GM12878 (cell line): ENCODE results near the gene GRIK2. TPM values are rescaled to one million over a fixed set of nuclear protein-coding genes. Genes with fewer than 3 reads are reported as not detected.

ENCODE experiments used
- ATAC-seq: fragments of 200-7000 bp; cut with Tn5 transposase; 3 replicates; pipeline ENCODE4 v1.9.1; 2020; ENCODE audit warnings: mild to moderate bottlenecking, moderate library complexity
- BruUV-seq: library from RNA; stranded (reverse); fragments of 400-500 nt; replicated peaks from 2 replicates; lab custom pipeline; 2021; lab: Mats Ljungman, UMichigan
- CTCF ChIA-PET: fragments of 300-600 bp; sonication (Branson Sonifier 250); formaldehyde crosslinking; extraction: SDS; loops from one replicate; lab custom pipeline; 2021; ENCODE audit warnings: inconsistent platforms; lab: Yijun Ruan, JAX
- POLR2A ChIA-PET: fragments of 350-600 bp; formaldehyde crosslinking; extraction: SDS; loops from one replicate; lab custom pipeline; 2021; ENCODE audit warnings: inconsistent platforms; lab: Charles Lee
- RAD21 ChIA-PET: fragments of 300-600 bp; sonication (Branson Sonifier 250); formaldehyde crosslinking; loops from one replicate; lab custom pipeline; 2023; ENCODE audit warnings: antibody characterized with exemption; ENCODE audit not compliant: unreplicated experiment; lab: Charles Lee
- SMC1A ChIA-PET: fragments of 300-600 bp; sonication (Branson Sonifier 250); formaldehyde crosslinking; loops from one replicate; lab custom pipeline; 2023; ENCODE audit not compliant: unreplicated experiment, uncharacterized antibody; lab: Charles Lee
- DNase-seq: peaks from one replicate; pipeline ENCODE4 v3.0.0-alpha.2; 2011; ENCODE audit warnings: low read depth, low spot score
- FAIRE-seq: peaks from 3 replicates; lab custom pipeline; 2011; peaks lifted over from hg19 to GRCh38; lab: Jason Lieb, UNC
- H2AFZ ChIP-seq: 2 replicates; pipeline ENCODE4 v1.6.0; 2011; ENCODE audit warnings: low read depth, low read length, control low read depth; ENCODE audit not compliant: control insufficient read depth
- H3K27ac ChIP-seq: 2 replicates; pipeline ENCODE4 v1.5.1; 2011; ENCODE audit warnings: control low read depth; ENCODE audit not compliant: control insufficient read depth, insufficient read depth
- H3K27me3 ChIP-seq, 2 experiments: replicated peaks in 1 of 2; 2 replicates each; pipeline versions ENCODE4 v1.6.0 to v1.6.1; 2011; ENCODE audit warnings: low read length in 1 of 2; ENCODE audit not compliant: control insufficient read depth in 2 of 2, insufficient read depth in 2 of 2
- H3K36me3 ChIP-seq, 2 experiments: 2 replicates each; pipeline ENCODE4 v1.5.1; 2011; ENCODE audit warnings: low read length in 1 of 2; ENCODE audit not compliant: control insufficient read depth in 2 of 2, insufficient read depth in 2 of 2
- H3K4me1 ChIP-seq: 2 replicates; pipeline ENCODE4 v1.6.1; 2011; ENCODE audit warnings: mild to moderate bottlenecking, low read length, moderate library complexity, mixed read lengths; ENCODE audit not compliant: control insufficient read depth, insufficient read depth
- H3K4me2 ChIP-seq: 2 replicates; pipeline ENCODE4 v1.6.0; 2011; ENCODE audit warnings: control low read depth; ENCODE audit not compliant: control insufficient read depth, insufficient read depth
- H3K4me3 ChIP-seq: fragments of 200-600 bp; sonication (generic); 2 replicates; pipeline ENCODE4 v1.5.1; 2016
- H3K79me2 ChIP-seq: 2 replicates; pipeline ENCODE4 v1.6.0; 2011; ENCODE audit warnings: low read length; ENCODE audit not compliant: control insufficient read depth, insufficient read depth
- H3K9ac ChIP-seq: 2 replicates; pipeline ENCODE4 v1.8.0; 2011; ENCODE audit warnings: low read length, control low read depth, mixed read lengths; ENCODE audit not compliant: control insufficient read depth, insufficient read depth
- H3K9me3 ChIP-seq: replicated peaks from 3 replicates; pipeline ENCODE4 v1.5.1; 2011; ENCODE audit warnings: mild to moderate bottlenecking, low read length; ENCODE audit not compliant: control insufficient read depth, insufficient read depth
- H4K20me1 ChIP-seq: 2 replicates; pipeline ENCODE4 v1.6.0; 2011; ENCODE audit not compliant: control insufficient read depth, insufficient read depth
- ATF2 ChIP-seq: IDR thresholded peaks from 2 replicates; pipeline ENCODE4 v1.6.1; 2012; ENCODE audit warnings: low read length, inconsistent platforms
- BCL11A ChIP-seq: IDR thresholded peaks from 2 replicates; pipeline ENCODE4 v1.6.1; 2011; ENCODE audit warnings: low read depth, low read length
- BRCA1 ChIP-seq: IDR thresholded peaks from 2 replicates; pipeline ENCODE4 v1.6.1; 2011; ENCODE audit warnings: low read depth, low read length, improper control_type of control experiment
- EZH2 ChIP-seq: IDR thresholded peaks from 2 replicates; pipeline ENCODE4 v1.6.1; 2012; ENCODE audit warnings: low read depth, mild to moderate bottlenecking, control low read depth, inconsistent platforms, low read length, borderline replicate concordance; ENCODE audit not compliant: control insufficient read depth
- FOXK2 ChIP-seq: fragments of 450-650 bp; IDR thresholded peaks from 2 replicates; pipeline ENCODE4 v1.6.1; 2017; ENCODE audit warnings: mild to moderate bottlenecking, moderate library complexity
- HCFC1 ChIP-seq: fragments of 150-350 bp; IDR thresholded peaks from 2 replicates; pipeline ENCODE4 v1.6.1; 2014; ENCODE audit warnings: low read length
- HDAC2 ChIP-seq: fragments of 200-600 bp; sonication (generic); IDR thresholded peaks from 2 replicates; pipeline ENCODE4 v1.6.1; 2017
- HDAC6 ChIP-seq: fragments of 200-600 bp; sonication (generic); IDR thresholded peaks from one replicate; pipeline ENCODE4 v1.8.0; 2017; ENCODE audit warnings: antibody characterized with exemption; ENCODE audit not compliant: unreplicated experiment
- HDGF ChIP-seq: fragments of 450-650 bp; IDR thresholded peaks from 2 replicates; pipeline ENCODE4 v1.6.1; 2016; ENCODE audit warnings: antibody characterized with exemption
- IRF4 ChIP-seq: IDR thresholded peaks from 2 replicates; pipeline ENCODE4 v1.6.1; 2011; ENCODE audit warnings: low read depth, low read length
- MXI1 ChIP-seq: fragments of 150-350 bp; IDR thresholded peaks from 2 replicates; pipeline ENCODE4 v1.6.1; 2011; ENCODE audit warnings: low read depth, mild to moderate bottlenecking, inconsistent platforms, low read length, improper control_type of control experiment
- RCOR1 ChIP-seq: conservative IDR thresholded peaks from 2 replicates; pipeline ENCODE4 v1.6.1; 2012; ENCODE audit warnings: low read depth, low read length, improper control_type of control experiment
- RELA ChIP-seq: fragments of 450-650 bp; IDR thresholded peaks from 2 replicates; pipeline ENCODE4 v1.8.0; 2014; ENCODE audit warnings: borderline replicate concordance; ENCODE audit not compliant: partially characterized antibody
- SIX5 ChIP-seq: IDR thresholded peaks from 2 replicates; pipeline ENCODE4 v1.6.1; 2011; ENCODE audit warnings: mild to moderate bottlenecking, low read depth, low read length, moderate library complexity; ENCODE audit not compliant: severe bottlenecking
- SMAD1 ChIP-seq: fragments of 450-650 bp; IDR thresholded peaks from 2 replicates; pipeline ENCODE4 v1.6.1; 2018; ENCODE audit warnings: mild to moderate bottlenecking, low read depth; ENCODE audit not compliant: partially characterized antibody
- TARDBP ChIP-seq: IDR thresholded peaks from 2 replicates; pipeline ENCODE4 v1.6.1; 2016; ENCODE audit warnings: borderline replicate concordance
- WGBS: methylation state at CpG from one replicate; pipeline ENCODE4 v1.1.6; 2016; ENCODE audit warnings: low lambda C conversion rate; ENCODE audit not compliant: insufficient replicate concordance, insufficient coverage; ENCODE audit errors: missing lambda C conversion rate; 5-methylcytosine and 5-hydroxymethylcytosine counted together
- in situ Hi-C: fragments of 300-500 bp; cut with MboI; formaldehyde crosslinking; loops from 9 replicates; pipeline ENCODE4 v1.14.3; 2018; ENCODE audit warnings: mixed read lengths
- intact Hi-C: fragments of 100-400 bp; cut with micrococcal nuclease; formaldehyde crosslinking; loops from one replicate; pipeline ENCODE4 v1.14.2; 2022; ENCODE audit not compliant: unreplicated experiment
- polyA plus RNA-seq, 11 experiments: library from polyadenylated mRNA; depleted of rRNA in 4 of 11; unstranded in 6 of 11; stranded (reverse) in 5 of 11; fragments of >200 nt; fragmentation: Nextera tagmentation in 4 of 11; fragmentation: Illumina TruSeq in 1 of 11; extraction: Ambion mirVana in 4 of 11; extraction: Trizol in 1 of 11; gene quantifications; 1 replicate in 1 of 11; 2 replicates in 10 of 11; pipeline versions ENCODE4 v1.2.1 to v1.2.3, GENCODE V29; 2011 to 2016; ENCODE audit warnings: inconsistent platforms in 2 of 11, missing spikeins in 2 of 11, low read depth in 1 of 11
- total RNA-seq, 4 experiments: library from RNA; depleted of rRNA in 3 of 4; stranded (reverse); fragments of >200 nt in 3 of 4; fragmentation: Illumina TruSeq in 1 of 4; extraction: Trizol in 1 of 4; gene quantifications; 2 replicates each; pipeline versions ENCODE4 v1.2.1 to v1.2.3, GENCODE V29; 2013 to 2021
- TF ChIP-seq, protein P1 (sequence below): fragments of 450-650 bp; IDR thresholded peaks from 2 replicates; pipeline ENCODE4 v1.6.1; 2016; ENCODE audit warnings: mild to moderate bottlenecking
- TF ChIP-seq, protein P2 (sequence below): fragments of 450-650 bp; IDR thresholded peaks from 2 replicates; pipeline ENCODE4 v1.6.1; 2017; ENCODE audit warnings: mild to moderate bottlenecking, low read depth, inconsistent platforms; ENCODE audit not compliant: poor library complexity, severe bottlenecking
- TF ChIP-seq, protein P3 (sequence below): fragments of 450-650 bp; IDR thresholded peaks from 2 replicates; pipeline ENCODE4 v1.6.1; 2017; ENCODE audit warnings: borderline replicate concordance

GRIK2 gene
- total and polyA plus RNA-seq, 10 of the 15 experiments (the other 5 are each of a cell fraction or from before 2014, with no cell fraction given): not detected

DNA sequence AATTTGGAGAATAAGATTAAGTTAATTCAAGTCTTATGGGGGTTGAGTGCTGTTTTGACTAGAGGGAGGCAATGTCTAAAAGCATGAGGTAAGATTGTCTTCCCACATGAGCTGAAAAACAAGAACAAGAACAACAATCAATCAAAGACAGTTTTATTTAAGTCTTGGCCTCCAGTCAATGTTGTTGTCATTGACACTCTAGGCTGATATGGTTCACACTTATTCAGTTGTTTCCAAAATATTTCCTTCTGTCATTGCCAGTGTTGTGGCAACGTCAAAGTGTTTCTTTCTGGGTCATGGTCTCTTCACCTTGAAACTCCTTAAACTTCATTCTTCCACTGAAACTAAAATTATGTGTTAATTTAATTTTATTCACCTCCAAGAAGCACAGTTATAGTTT lies 72.4 kb downstream of the GRIK2 start:
- DNase-seq (no peak), ATAC-seq (no peak), FAIRE-seq (no peak)
- no peak overlapping the region for H3K4me3 ChIP-seq
- ChIA-PET RAD21 (no interaction called here), POLR2A (no interaction called here), CTCF (no interaction called here), SMC1A (interaction anchor here (0.8 kb wide), 1 partner anchor 17 kb away, joined by 3 read pairs; no protein-coding TSS in a partner anchor)
- no peaks in the 10 kb centered on the region for H3K27me3 ChIP-seq
- TF ChIP-seq HDGF (no peak), EZH2 (no peak), MXI1 (no peak), HCFC1 (no peak), SIX5 (no peak), FOXK2 (no peak), HDAC6 (no peak), HDAC2 (no peak), SMAD1 (no peak), TARDBP (no peak), RCOR1 (no peak), BRCA1 (no peak), ATF2 (no peak), BCL11A (no peak), RELA (no peak), IRF4 (no peak)
- TF ChIP-seq, protein P1, sequence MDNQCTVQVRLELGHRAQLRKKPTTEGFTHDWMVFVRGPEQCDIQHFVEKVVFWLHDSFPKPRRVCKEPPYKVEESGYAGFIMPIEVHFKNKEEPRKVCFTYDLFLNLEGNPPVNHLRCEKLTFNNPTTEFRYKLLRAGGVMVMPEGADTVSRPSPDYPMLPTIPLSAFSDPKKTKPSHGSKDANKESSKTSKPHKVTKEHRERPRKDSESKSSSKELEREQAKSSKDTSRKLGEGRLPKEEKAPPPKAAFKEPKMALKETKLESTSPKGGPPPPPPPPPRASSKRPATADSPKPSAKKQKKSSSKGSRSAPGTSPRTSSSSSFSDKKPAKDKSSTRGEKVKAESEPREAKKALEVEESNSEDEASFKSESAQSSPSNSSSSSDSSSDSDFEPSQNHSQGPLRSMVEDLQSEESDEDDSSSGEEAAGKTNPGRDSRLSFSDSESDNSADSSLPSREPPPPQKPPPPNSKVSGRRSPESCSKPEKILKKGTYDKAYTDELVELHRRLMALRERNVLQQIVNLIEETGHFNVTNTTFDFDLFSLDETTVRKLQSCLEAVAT: no peak
- TF ChIP-seq, protein P2, sequence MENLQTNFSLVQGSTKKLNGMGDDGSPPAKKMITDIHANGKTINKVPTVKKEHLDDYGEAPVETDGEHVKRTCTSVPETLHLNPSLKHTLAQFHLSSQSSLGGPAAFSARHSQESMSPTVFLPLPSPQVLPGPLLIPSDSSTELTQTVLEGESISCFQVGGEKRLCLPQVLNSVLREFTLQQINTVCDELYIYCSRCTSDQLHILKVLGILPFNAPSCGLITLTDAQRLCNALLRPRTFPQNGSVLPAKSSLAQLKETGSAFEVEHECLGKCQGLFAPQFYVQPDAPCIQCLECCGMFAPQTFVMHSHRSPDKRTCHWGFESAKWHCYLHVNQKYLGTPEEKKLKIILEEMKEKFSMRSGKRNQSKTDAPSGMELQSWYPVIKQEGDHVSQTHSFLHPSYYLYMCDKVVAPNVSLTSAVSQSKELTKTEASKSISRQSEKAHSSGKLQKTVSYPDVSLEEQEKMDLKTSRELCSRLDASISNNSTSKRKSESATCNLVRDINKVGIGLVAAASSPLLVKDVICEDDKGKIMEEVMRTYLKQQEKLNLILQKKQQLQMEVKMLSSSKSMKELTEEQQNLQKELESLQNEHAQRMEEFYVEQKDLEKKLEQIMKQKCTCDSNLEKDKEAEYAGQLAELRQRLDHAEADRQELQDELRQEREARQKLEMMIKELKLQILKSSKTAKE: no peak
- TF ChIP-seq, protein P3, sequence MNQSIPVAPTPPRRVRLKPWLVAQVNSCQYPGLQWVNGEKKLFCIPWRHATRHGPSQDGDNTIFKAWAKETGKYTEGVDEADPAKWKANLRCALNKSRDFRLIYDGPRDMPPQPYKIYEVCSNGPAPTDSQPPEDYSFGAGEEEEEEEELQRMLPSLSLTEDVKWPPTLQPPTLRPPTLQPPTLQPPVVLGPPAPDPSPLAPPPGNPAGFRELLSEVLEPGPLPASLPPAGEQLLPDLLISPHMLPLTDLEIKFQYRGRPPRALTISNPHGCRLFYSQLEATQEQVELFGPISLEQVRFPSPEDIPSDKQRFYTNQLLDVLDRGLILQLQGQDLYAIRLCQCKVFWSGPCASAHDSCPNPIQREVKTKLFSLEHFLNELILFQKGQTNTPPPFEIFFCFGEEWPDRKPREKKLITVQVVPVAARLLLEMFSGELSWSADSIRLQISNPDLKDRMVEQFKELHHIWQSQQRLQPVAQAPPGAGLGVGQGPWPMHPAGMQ: no peak
- no peak overlapping the region for H3K27ac ChIP-seq
- intact Hi-C loops (no loop called here), in situ Hi-C loops (no loop called here)
- no peaks in the 10 kb centered on the region for H3K79me2 ChIP-seq
- BruUV-seq: no TSS peak
- no peaks in the 10 kb centered on the region for H3K4me1 ChIP-seq
- no peak overlapping the region for H2AFZ ChIP-seq
- no peak overlapping the region for H3K4me2 ChIP-seq
- H4K20me1 ChIP-seq: no peaks in the 10 kb centered on the region
- WGBS: 0% methylated on average over 1 of the region's 1 CpG
- no peak overlapping the region for H3K9ac ChIP-seq
- H3K9me3 ChIP-seq: no peaks in the 10 kb centered on the region
- no peaks in the 10 kb centered on the region for H3K36me3 ChIP-seq
